Gastrocnemius medialis (tissue), 4 donors: ENCODE data around the gene INAVA. TPM values are rescaled to one million over a fixed set of nuclear protein-coding genes. Genes with fewer than 3 reads are reported as not detected.

Source experiments
- ATAC-seq, 2 donors: fragments of 150-250 bp; one replicate each; pipeline ENCODE4 v1.9.1; 2016
- DNase-seq, 2 donors: peaks; one replicate each; pipeline ENCODE4 v3.0.0-alpha.2; 2019
- H3K27ac ChIP-seq, 4 donors: fragments of 200-600 bp; sonication (generic); 1 replicate in 1 of 4; 2 replicates in 3 of 4; pipeline ENCODE4 v1.5.1; 2016 to 2018; ENCODE audit warnings: mild to moderate bottlenecking in 2 of 4, moderate library complexity in 1 of 4
- H3K27me3 ChIP-seq, 3 donors: fragments of 200-600 bp; sonication (generic) in 2 of 3; 1 replicate in 1 of 3; 2 replicates in 2 of 3; pipeline versions ENCODE4 v1.5.1 to v1.6.0; 2016 to 2019; ENCODE audit warnings: mild to moderate bottlenecking in 1 of 3, moderate library complexity in 1 of 3
- H3K36me3 ChIP-seq, 2 donors: fragments of 200-600 bp; sonication (generic) in 1 of 2; one replicate each; pipeline ENCODE4 v1.5.1; 2017 to 2018
- H3K4me1 ChIP-seq, 2 donors: fragments of 200-600 bp; sonication (generic) in 1 of 2; one replicate each; pipeline ENCODE4 v1.5.1; 2016 to 2017; ENCODE audit warnings: mild to moderate bottlenecking in 2 of 2
- H3K4me3 ChIP-seq, 4 donors: fragments of 200-600 bp; sonication (generic) in 3 of 4; 1 replicate in 1 of 4; 2 replicates in 3 of 4; pipeline ENCODE4 v1.5.1; 2016 to 2019; ENCODE audit warnings: mild to moderate bottlenecking in 2 of 4
- H3K9me3 ChIP-seq, 3 donors: fragments of 200-600 bp; sonication (generic) in 2 of 3; 1 replicate in 1 of 3; 2 replicates in 2 of 3; pipeline ENCODE4 v1.5.1; 2016 to 2019
- CTCF ChIP-seq, 5 experiments: fragments of 450-650 bp in 3 of 5; fragments of 200-600 bp in 2 of 5; sonication (generic) in 2 of 5; IDR thresholded peaks in 4 of 5; conservative IDR thresholded peaks in 1 of 5; 1 replicate in 4 of 5; 2 replicates in 1 of 5; pipeline ENCODE4 v1.5.1; 2016 to 2019; ENCODE audit warnings: antibody characterized with exemption in 5 of 5, mild to moderate bottlenecking in 3 of 5, moderate library complexity in 3 of 5
- POLR2A ChIP-seq, 2 donors: fragments of 450-650 bp; IDR thresholded peaks; one replicate each; pipeline ENCODE4 v1.6.1; 2017; ENCODE audit warnings: antibody characterized with exemption in 2 of 2, mild to moderate bottlenecking in 2 of 2, moderate library complexity in 2 of 2
- in situ Hi-C, 4 donors: fragments of 200-750 bp; cut with MboI; loops; one replicate each; pipeline versions ENCODE4 v1.15.0 to v1.8.0; 2017; ENCODE audit warnings: low sequenced_read_pairs in 4 of 4
- intact Hi-C: fragments of 100-400 bp; cut with DNase I; formaldehyde crosslinking; loops from one replicate; pipeline ENCODE4 v1.15.1; 2023; ENCODE audit warnings: low total_unique reads
- total RNA-seq, 4 donors: library from RNA; depleted of rRNA; stranded (reverse); fragments of >200 nt; gene quantifications; one replicate each; pipeline versions ENCODE4 v1.1.0 to v1.2.3, GENCODE V29; 2016

The INAVA gene
- total RNA-seq, 4 donors from 2014 or later, result 0.58 TPM; not detected in 3

GRCh38 chr1:200903793-200904192, 9.1 kb downstream of the INAVA start:
- in situ Hi-C loops, result no loop called here
- intact Hi-C loops, result no loop called here
- no peaks in the 10 kb centered on the region for H3K27me3 ChIP-seq
- no peak overlapping the region for H3K27ac ChIP-seq
- H3K36me3 ChIP-seq, result no peaks in the 10 kb centered on the region
- ATAC-seq (no peak), DNase-seq (no peak)
- H3K4me3 ChIP-seq, result no peak overlapping the region
- H3K4me1 ChIP-seq, result no peaks in the 10 kb centered on the region
- no peak for TF ChIP-seq POLR2A (IDR thresholded peaks at IDR 0.05)
- TF ChIP-seq CTCF (IDR thresholded peaks at IDR 0.05 in 4 of 5, conservative IDR thresholded peaks at IDR 0.05 in 1 of 5), result no peak
- H3K9me3 ChIP-seq, result no peaks in the 10 kb centered on the region

- intact Hi-C loops, result no loop called here
- H3K36me3 ChIP-seq, result no peaks in the 10 kb centered on the region
Measured at GRCh38 chr1:200904772-200905171, 10.1 kb downstream of the INAVA start.

GRCh38 chr1:200905411-200906052, 10.8 kb downstream of the INAVA start:
- H3K36me3 ChIP-seq, result no peaks in the 10 kb centered on the region
- intact Hi-C loops, result no loop called here
- no peak for DNase-seq
- ATAC-seq, result no peak
- TF ChIP-seq POLR2A (IDR thresholded peaks at IDR 0.05), result no peak
- TF ChIP-seq CTCF (IDR thresholded peaks at IDR 0.05 in 4 of 5, conservative IDR thresholded peaks at IDR 0.05 in 1 of 5), result no peak
- no peak overlapping the region for H3K4me3 ChIP-seq
- H3K9me3 ChIP-seq, result no peaks in the 10 kb centered on the region
- H3K27me3 ChIP-seq, result no peaks in the 10 kb centered on the region
- H3K4me1 ChIP-seq, result no peaks in the 10 kb centered on the region
- no peak overlapping the region for H3K27ac ChIP-seq
- in situ Hi-C loops, result no loop called here

More at GRCh38 chr1:200904772-200905171, 10.1 kb downstream of the INAVA start:
- TF ChIP-seq CTCF (IDR thresholded peaks at IDR 0.05 in 4 of 5, conservative IDR thresholded peaks at IDR 0.05 in 1 of 5), result no peak
- no peak for TF ChIP-seq POLR2A (IDR thresholded peaks at IDR 0.05)
- H3K27me3 ChIP-seq, result no peaks in the 10 kb centered on the region
- no peak overlapping the region for H3K4me3 ChIP-seq
- in situ Hi-C loops, result no loop called here
- no peaks in the 10 kb centered on the region for H3K9me3 ChIP-seq
- DNase-seq (no peak), ATAC-seq (no peak)
- H3K4me1 ChIP-seq, result no peaks in the 10 kb centered on the region
- no peak overlapping the region for H3K27ac ChIP-seq

GRCh38 chr1:200906491-200906890, 11.8 kb downstream of the INAVA start:
- in situ Hi-C loops (no loop called here), intact Hi-C loops (no loop called here)
- no peak overlapping the region for H3K27ac ChIP-seq
- TF ChIP-seq POLR2A (IDR thresholded peaks at IDR 0.05) (no peak), CTCF (IDR thresholded peaks at IDR 0.05 in 4 of 5, conservative IDR thresholded peaks at IDR 0.05 in 1 of 5) (no peak)
- no peaks in the 10 kb centered on the region for H3K9me3 ChIP-seq
- H3K27me3 ChIP-seq, result no peaks in the 10 kb centered on the region
- no peak overlapping the region for H3K4me3 ChIP-seq
- no peaks in the 10 kb centered on the region for H3K4me1 ChIP-seq
- no peak for DNase-seq
- H3K36me3 ChIP-seq, result no peaks in the 10 kb centered on the region
- ATAC-seq, result no peak

GRCh38 chr1:200907611-200908097, 13.0 kb downstream of the INAVA start:
- DNase-seq (no peak), ATAC-seq (no peak)
- no peaks in the 10 kb centered on the region for H3K36me3 ChIP-seq
- intact Hi-C loops, result no loop called here
- no peak overlapping the region for H3K4me3 ChIP-seq
- no peaks in the 10 kb centered on the region for H3K4me1 ChIP-seq
- in situ Hi-C loops, result no loop called here
- no peak overlapping the region for H3K27ac ChIP-seq
- H3K27me3 ChIP-seq, result no peaks in the 10 kb centered on the region
- no peaks in the 10 kb centered on the region for H3K9me3 ChIP-seq
- TF ChIP-seq CTCF (IDR thresholded peaks at IDR 0.05 in 4 of 5, conservative IDR thresholded peaks at IDR 0.05 in 1 of 5) (no peak), POLR2A (IDR thresholded peaks at IDR 0.05) (no peak)
